GM18498 (cell line): Measurements from ENCODE around the gene CTNNB1.

ENCODE experiments used
- ATAC-seq: cut with Tn5 transposase; IDR thresholded peaks from one replicate; pipeline ENCODE4 v1.9.1; 2021; ENCODE audit warnings: mild to moderate bottlenecking, moderate library complexity; ENCODE audit not compliant: unreplicated experiment

The CTNNB1 gene

DNA sequence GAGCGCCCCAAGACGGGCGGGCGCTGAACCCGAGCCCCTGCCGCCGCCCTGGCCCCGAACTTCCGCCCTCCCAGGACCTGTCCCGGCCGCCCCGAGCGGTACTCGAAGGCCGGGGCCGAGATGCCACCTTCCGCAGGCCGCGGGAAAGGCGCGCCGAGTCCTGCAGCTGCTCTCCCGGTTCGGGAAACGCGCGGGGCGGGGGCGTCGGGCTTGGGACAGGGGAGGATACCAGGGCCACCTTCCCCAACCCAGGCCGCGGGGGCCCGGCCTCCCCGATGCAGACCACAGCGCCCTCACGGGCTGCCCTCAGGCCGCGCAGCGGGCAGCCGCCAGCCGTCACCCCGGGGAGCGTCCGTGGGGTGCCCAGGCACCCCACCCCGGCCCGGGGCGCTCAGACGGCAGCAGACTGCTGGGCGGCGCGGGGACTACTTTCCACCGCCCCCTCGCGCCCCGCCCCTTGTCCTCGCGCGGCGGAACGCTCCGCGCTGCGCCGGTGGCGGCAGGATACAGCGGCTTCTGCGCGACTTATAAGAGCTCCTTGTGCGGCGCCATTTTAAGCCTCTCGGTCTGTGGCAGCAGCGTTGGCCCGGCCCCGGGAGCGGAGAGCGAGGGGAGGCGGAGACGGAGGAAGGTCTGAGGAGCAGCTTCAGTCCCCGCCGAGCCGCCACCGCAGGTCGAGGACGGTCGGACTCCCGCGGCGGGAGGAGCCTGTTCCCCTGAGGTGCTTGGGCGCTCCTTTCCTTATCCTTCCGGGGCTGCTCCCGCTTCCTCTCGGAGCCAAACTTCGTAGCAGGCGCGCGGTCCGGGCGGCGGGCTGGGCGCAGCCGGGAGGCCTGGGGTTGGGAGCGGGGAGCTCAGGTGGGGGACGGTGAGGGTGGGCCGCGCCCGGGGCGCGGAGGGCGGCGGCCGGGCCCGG, at the start of gene CTNNB1:
TSS of gene CTNNB1 (plus strand) at position 556 of the 916 bp plus-strand sequence. CDS start 24,564 bp downstream, outside the sequence.
- peak; percentile 75 for ATAC-seq

DNA sequence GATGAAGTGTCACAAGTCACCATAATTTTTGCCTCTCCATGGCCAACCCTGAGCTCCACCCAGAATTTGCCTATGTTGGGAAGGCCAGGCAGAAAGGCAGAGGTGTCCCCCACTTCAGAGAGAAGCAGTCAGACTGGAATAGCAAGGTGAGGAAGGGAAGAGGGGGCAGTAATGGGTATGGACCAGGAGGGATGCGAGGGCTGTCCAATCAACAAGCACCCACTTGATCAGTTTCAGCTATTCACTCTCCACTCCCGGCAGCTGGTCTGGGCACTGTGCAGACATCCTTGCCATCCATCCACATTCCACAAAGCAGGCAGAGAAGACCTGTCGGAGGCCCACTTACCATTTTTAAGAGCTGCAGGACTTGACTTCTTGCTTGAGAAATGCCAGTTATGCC, 43.5 kb upstream of the CTNNB1 start:
- ATAC-seq: no peak

DNA sequence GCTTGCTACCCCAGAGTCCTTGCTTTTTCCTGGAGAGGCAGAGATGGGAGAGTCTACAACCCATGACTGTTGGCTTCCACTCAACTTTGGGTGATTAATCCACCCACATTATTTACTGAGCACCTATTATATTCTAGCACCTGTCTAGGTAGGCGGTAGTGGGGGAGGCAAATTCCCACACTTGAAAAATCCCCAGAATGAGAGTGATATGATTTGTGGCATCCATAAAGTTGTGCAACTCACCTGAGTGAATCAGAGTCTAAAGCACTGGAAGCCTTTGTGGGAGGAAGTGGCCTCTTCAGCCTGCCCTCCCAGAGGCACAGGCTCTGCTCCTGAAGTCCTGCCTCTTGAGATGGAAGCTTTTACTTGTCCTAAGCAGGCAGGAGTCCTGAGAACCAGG, 40.4 kb upstream of the CTNNB1 start:
- ATAC-seq: no peak

DNA sequence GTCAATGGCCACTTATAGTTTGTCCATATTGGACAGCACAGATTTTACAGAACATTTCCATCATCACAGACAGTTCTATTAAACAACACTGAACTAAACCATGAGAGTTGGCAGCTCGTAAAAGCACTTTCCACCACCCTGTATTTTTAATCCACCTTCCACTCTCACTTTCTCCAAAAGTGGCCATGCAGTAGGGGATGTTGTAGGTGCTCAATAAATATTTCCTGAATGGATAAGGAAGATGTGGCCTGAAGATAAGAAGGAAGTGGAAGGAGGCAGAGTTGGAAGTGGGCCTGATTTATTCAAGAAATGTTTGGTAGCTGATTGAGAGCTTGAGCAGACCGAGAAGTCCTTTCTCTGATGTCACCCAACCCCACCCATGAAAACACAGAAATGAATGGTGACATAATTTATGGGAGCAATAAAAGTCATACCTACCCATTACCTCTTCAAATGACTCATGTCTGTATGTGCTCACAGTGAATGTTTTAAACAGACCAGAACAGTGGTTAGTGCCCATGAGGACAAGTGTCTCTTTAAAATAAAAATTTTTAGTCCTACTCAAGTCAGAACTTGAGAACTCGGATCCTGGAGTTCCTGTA, 39.6 kb upstream of the CTNNB1 start:
- ATAC-seq: no peak

DNA sequence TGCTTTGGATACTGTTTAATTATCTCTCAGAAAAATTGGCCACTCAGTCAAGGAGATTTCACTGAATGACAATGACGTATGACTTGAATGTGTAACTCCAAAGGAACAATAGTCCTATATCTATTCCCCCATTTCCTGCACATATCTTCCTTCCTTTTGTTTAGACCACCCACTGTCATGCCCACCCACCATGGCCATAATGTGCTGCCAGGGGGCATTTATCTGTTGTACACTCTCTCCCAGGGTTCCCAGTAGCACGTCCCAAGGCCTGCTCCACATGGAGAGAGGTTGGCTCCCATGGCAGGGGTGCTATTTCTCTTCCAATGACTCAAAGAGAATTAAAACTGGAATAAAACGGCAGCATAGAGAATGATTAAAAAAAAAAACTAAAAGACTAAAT, 36.8 kb upstream of the CTNNB1 start:
- no peak for ATAC-seq

DNA sequence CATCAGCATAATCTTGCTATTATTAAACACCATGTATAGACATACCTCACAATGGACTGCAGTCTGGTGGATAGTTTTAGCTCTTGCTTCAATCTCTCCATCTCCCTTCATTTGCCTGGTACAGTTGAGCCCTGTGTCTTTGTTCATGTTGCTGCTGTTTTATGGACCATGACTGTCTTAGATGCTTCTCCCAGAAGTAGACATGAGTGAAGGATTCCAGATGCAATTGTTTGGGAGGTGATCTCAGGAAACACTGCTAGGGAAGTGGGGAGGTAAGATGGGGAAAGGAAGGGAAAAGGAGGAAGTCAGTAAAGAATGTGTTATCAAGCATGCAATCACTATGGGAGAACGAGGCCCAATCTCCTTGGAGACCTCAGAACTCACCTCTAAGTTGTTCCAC, 36.3 kb upstream of the CTNNB1 start:
- ATAC-seq: no peak

DNA sequence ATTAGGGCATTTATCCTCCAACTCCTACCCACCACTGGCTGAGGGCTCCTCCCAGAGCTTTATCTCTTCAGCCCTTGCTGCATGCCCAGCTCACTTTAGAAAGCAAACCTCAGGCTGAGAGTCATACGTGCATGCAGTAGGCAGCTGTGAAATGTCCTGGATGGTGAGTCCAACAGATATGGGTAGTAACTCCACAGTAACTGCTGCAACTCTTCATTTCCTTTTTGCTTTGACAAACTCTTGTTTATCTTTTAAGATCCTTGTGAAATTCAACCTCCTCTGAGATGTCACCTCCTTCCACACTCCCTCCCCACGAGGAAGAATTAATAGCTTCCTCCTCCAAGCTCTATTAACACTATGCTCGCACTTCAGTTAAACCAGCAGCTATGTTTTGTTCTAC, 35.9 kb upstream of the CTNNB1 start:
- no peak for ATAC-seq

DNA sequence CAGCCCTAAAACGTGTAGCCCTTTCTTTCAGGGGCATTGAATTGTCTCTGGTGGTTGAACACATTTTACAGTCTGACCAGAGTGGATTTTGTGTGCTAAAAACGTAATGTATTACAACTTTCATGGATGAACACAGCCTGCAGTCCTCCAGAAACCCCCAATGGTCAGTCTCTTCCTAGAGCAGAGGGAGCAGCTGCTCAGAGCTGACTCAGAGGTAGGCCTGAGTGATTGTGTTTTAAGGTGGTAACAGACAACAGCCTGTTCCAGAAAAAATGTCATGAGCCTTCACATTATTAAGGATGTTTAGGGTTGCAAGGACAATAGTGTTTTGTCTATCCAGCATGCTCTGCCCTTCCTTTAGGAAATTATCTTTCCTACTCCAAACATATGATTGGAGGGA, 34.5 kb upstream of the CTNNB1 start:
- ATAC-seq: no peak

DNA sequence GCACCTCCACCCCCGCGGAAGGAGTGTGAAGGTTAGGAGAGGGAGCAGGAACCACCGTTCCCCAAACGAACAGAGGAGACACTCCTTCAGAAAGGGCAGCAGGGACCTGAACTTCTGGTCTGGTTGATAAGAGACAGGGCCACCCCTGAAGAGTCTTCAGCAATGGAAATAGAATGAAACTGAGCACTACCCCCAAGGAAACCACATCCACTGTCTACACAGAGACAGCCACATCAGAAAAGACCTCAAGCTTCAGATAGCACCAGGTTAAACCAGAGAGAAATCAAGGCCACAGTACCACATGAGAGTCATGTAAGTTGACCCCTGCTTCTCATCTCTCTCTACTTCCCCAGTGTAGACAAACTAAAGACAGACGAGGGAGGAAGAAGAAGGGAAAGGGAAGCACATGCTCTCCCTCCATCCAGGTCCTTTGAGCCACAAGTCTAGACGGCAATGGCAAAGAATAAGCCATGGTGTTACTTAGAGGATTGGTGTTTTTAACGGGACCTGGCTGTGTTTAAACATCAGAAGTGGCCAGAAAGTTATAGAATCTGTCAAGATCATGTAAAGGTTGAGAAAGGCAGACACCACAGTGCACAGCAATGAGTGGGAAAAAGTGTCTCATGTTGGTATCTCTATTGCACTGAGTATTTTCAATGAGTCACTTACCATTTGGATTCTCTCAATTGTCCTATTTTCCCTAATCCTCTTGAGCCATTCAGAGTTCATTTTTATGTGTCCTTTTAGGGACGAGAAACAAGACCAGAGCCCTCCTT, 31.4 kb upstream of the CTNNB1 start:
- no peak for ATAC-seq

DNA sequence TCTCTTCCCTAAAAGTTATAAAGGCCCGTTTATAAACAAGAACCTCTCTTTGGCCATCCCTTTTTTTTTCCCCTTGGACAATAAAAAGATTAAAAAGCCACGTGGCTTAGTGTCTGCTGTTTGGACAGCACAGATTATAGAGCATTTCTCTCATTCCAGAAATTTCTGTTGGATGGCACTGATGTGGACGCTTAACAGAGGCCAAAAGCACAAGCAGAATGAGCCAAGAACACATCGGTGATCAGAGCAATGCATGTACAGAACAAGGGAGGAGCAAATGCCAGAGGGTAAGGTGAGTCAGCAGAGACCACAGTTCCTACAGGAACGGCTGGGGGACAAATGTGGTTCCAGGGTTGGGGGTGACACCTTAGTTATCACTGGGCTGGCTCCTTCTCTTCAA, 30.3 kb upstream of the CTNNB1 start:
- ATAC-seq: no peak

DNA sequence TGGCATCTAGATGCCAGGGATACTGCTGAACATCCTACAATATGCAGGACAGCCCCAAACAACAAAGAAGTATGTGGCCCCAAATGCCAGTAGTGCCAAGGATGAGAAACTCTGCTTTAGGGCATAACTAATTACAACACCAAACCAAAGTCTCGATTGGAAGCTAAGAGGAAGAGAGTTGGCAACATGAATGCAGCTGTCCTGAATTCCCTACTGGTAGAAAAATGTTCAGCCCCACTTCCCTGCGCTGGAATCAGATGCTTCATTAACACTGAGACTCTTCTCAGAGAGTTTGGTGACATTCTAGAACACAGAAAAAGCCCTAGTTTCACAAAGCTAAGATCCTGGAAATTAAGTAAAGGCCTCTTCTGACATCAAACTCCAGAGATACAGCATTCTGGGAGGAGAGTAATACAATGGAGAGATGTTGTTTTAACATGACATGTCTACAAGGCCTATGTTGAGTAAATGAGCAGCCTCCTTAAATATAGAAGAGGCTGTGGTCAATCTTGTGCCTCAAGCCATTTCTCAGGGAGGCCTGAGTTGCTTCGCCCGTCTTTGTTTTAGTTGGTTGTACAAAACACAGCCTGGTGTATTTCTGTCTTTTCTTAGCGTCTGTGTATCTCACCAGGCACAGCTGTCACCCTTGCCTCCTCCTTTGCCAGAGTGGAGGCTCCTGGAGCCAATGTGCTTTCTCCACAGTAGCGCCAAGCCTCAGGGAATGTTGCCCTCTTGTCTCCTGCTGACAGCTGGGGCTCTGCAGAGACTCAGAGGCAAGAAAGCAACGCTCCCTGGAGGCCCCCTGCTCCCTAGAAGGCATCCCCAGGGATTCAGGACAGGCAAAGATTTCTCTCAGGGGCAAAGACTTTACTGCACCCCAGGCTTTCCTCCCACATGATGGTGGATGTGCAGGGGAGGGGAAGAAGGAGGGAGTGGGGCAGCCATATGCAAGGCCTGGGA, 25.1 kb upstream of the CTNNB1 start:
- no peak for ATAC-seq

DNA sequence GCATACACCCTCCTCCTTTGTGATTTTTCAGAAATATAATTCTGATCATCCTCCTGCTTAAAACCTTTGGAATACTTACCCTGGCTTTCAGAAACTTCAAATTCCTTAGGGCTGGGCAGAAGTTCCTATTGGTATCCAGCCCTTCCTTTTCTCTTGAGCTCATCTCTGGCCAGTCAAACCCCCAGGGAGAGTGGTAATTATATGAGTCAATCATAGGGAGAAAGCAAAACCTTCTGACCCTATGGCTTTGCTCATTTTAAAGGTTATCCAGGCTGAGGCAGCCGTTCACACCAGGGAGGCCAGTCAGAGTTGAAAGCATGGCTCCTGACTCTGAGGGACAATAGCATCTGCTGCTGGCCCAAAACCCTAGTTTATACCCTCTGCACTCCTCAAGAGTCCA, 23.9 kb upstream of the CTNNB1 start:
- no peak for ATAC-seq

DNA sequence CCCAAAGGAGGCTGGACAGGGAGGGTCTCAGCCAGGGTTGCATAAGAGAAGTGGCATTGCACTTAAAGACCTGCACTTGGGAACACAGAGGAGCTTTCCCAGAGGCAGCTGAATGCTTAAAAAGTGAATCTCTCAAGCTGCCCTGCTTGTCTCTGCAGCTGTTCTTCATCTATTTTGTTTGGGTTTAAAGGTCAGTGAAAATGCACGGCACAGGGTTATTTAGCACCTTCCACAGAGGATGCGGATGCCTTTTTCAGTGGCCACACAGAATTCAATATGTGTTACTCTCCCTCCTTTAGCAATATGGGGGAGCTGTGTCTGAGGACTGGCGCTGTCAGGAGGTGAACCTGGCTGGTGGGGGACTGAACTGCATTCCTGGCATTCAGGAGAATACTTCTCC, 22.7 kb upstream of the CTNNB1 start:
- no peak for ATAC-seq

DNA sequence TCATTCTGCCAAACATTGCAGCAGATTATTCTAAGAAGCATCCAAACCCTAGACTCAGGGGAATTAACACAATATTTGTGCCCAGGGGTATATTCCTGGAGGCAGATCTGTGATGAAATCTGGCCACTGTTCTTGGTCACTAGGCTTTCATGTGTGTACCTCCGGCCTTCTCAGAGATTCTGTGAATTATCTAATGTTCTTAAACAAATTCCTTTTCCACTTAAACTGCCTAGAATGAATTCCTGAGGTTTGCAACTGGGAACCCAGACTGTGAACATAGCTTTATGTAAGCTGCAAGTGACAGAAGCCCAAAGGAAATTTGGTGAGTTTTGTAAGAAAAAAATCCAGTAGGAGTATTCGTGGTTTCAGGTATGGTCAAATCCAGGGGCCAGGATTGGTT, 20.7 kb upstream of the CTNNB1 start:
- no peak for ATAC-seq

DNA sequence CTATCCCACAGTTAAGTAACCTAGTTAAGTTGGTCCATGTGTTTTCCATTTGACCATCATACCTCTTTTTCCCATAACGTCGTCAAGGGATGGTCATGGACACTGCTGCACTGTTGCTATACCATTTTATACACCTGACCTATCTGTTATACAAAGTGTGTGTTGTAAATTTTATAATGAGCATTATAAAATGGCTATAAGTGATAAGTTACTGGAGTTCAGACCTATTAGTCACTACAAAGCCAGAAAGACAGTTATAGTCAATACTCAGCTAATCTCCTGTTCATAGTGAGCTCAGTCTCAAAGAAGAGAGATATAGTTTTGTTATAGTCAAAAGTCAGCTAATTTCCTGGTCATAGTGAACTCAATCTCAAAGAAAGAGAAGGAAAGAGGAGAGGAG, 18.9 kb upstream of the CTNNB1 start:
- no peak for ATAC-seq

DNA sequence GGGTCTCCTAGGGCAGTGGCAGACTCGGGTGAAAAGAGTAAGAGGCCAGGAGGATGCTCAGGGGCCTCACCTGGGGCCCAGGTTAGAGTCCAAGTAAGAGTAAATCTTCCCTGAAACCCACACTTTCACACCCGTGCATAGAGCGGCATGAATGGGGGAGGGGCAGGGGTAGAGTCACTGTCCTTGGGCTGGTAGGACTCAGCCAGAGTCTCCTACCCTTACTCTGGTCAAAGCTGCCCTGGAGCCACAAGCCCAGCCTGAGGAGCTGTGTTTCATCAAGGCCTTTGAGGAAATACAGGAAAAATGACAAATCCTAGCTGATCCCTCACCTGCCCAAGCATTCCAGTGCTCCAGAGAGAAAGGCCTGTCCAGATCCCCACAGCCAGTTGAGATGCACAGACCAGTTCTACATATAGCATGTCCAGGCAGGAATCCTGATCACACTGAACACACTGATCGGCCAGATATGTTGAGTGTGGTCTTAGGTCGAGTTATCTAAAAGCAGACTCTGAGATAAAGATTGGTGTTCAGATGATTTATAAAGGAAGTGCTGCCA, 16.7 kb upstream of the CTNNB1 start:
- ATAC-seq: no peak

DNA sequence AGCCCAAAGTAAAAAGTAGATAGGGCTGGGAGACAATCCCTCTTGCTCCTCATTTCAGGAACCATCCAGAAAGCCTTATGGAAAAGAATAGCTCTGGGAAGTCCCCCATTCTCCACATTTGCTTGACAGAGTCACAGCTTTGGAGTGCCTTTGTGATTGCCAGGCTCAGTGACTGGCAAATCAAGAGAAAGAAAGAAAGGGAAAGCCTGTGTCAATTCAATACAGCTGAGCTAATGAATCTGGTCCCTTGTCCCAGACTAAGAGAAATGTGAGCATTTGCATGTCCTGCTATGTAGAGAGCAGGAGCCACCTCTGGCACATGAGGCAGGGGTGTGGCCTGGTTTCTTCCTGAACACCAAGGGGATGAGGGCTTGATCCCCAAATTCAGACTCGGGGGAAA, 14.9 kb upstream of the CTNNB1 start:
- no peak for ATAC-seq

DNA sequence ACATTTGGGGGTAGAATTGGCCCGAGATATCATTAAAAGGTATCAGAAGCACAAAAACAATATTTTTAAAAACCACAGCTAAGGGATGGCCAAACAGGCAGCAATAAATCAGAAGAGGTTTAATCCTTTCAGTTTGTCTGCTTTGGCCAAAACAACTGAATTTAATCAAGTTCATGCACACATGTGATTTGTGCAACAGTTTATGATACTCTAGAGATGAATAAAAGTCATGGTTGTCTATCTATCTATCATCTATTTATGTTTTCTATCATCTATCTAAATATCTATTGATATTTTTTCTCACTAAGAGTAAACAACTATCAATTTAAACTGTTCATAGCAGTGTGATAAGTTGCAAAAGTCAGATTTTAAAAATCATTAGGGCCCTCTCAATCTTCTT, 13.0 kb upstream of the CTNNB1 start:
- ATAC-seq: no peak

DNA sequence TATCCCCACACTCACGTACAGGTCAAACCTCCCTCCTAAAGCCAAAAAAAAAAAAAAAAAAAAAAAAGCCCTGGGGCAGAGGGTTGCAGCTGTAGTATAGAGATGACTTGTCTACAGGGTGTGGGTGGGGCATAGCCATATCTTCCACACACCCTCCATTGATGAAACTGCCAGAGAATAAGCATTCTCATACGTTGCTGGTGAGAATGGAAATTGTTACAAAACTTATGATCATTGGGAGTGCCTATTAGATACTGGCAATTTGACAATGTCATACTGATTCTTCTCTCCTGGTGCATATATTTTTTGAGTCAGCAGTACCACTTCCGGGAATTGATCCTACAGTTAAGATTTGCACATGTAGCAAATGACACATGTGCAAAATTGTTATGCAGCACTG, 11.0 kb upstream of the CTNNB1 start:
- ATAC-seq: no peak
